SU-DHL-6 (cell line): Measurements from ENCODE around the gene SIL1.

Source experiments
- H2AFZ ChIP-seq: fragments of 200-600 bp; sonication (generic); 2 replicates; pipeline ENCODE4 v1.6.1; 2014; ENCODE audit warnings: low read depth, mild to moderate bottlenecking, moderate library complexity, mixed read lengths, antibody characterized with exemption, low read length; ENCODE audit not compliant: severe bottlenecking
- H3F3A ChIP-seq: fragments of 200-600 bp; shearing (Covaris generic); 2 replicates; pipeline ENCODE4 v1.6.0; 2016; ENCODE audit warnings: antibody characterized with exemption, mild to moderate bottlenecking; ENCODE audit not compliant: insufficient read depth
- H3K27ac ChIP-seq: fragments of 200-600 bp; sonication (generic); 2 replicates; pipeline ENCODE4 v1.5.1; 2016; ENCODE audit warnings: low read depth, mild to moderate bottlenecking, low read length, moderate library complexity, mixed read lengths
- H3K27me3 ChIP-seq: fragments of 200-600 bp; sonication (generic), shearing (Covaris generic); 2 replicates; pipeline ENCODE4 v1.6.0; 2014; ENCODE audit warnings: mild to moderate bottlenecking, low read length
- H3K36me3 ChIP-seq: fragments of 200-600 bp; sonication (generic); 2 replicates; pipeline ENCODE4 v1.6.1; 2014; ENCODE audit warnings: mild to moderate bottlenecking, low read length, mixed read lengths
- H3K4me2 ChIP-seq: fragments of 300-600, 200-600 bp; shearing (Covaris generic), sonication (generic); 2 replicates; pipeline ENCODE4 v1.6.0; 2014; ENCODE audit warnings: low read length, low read depth, mild to moderate bottlenecking; ENCODE audit not compliant: poor library complexity, severe bottlenecking
- H3K4me3 ChIP-seq: fragments of 200-600 bp; sonication (generic); 2 replicates; pipeline ENCODE4 v1.5.1; 2014; ENCODE audit warnings: antibody characterized with exemption, low read length, mild to moderate bottlenecking, mixed read lengths; ENCODE audit not compliant: insufficient read depth, poor library complexity, severe bottlenecking
- H3K79me2 ChIP-seq: fragments of 200-600 bp; sonication (generic); 2 replicates; pipeline ENCODE4 v1.6.1; 2014; ENCODE audit warnings: mild to moderate bottlenecking, low read length, moderate library complexity; ENCODE audit not compliant: insufficient read depth
- H3K9ac ChIP-seq: fragments of 200-600 bp; sonication (generic); 2 replicates; pipeline ENCODE4 v1.7.0; 2014; ENCODE audit warnings: mild to moderate bottlenecking, low read length
- H3K9me2 ChIP-seq: fragments of 200-600 bp; sonication (generic); replicated peaks from 2 replicates; pipeline ENCODE4 v1.6.1; 2014; ENCODE audit warnings: low read length; ENCODE audit not compliant: insufficient read depth
- H3K9me3 ChIP-seq: fragments of 200-600 bp; sonication (generic); 2 replicates; pipeline ENCODE4 v1.6.1; 2014; ENCODE audit warnings: low read length, mixed read lengths; ENCODE audit not compliant: insufficient read depth
- H4K20me1 ChIP-seq: fragments of 200-600 bp; sonication (generic); 2 replicates; pipeline ENCODE4 v1.6.1; 2014; ENCODE audit warnings: low read depth, mild to moderate bottlenecking, antibody characterized with exemption, low read length, moderate library complexity, mixed read lengths
- EZH2phosphoT487 ChIP-seq: fragments of 200-600 bp; sonication (generic), shearing (Covaris generic); conservative IDR thresholded peaks from 2 replicates; pipeline ENCODE4 v1.6.1; 2018; ENCODE audit warnings: mild to moderate bottlenecking, antibody characterized with exemption, low read length, moderate library complexity, mixed read lengths
- TF ChIP-seq, protein P1 (sequence below): fragments of 200-600 bp; sonication (generic); IDR thresholded peaks from one replicate; pipeline ENCODE4 v1.5.1; 2017; ENCODE audit warnings: antibody characterized with exemption, mild to moderate bottlenecking, low read length, moderate library complexity; ENCODE audit not compliant: insufficient read depth, poor library complexity, severe bottlenecking

SIL1 gene

DNA sequence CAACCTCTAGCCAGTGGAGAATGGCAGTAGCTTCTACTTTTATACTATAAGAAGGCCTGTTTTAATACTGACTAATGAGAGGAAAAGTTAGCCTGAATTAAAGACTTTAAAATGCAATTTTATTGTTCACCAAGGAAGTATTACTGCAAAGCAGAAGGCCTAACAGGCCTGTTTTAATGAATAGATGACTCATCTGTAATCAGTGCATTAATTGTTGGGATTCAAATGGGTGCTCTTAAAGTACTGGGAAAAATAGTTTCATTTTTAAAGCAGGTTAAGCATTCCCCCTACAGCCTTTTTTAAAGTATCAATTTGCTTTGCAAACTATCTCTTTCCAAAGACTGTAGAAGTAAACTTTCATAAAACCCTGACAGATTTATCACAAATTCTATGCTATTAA is 147.7 kb downstream of the SIL1 start:
- Histone ChIP-seq H2AFZ (no peak overlapping the region), H3K36me3 (no peaks in the 10 kb centered on the region), H3K9me2 (no peaks in the 10 kb centered on the region), H3K27me3 (no peaks in the 10 kb centered on the region), H3K4me3 (no peak overlapping the region), H3K4me2 (no peak overlapping the region), H4K20me1 (no peaks in the 10 kb centered on the region), H3K27ac (no peak overlapping the region), H3K79me2 (no peaks in the 10 kb centered on the region), H3K9me3 (no peaks in the 10 kb centered on the region), H3F3A (no peaks in the 10 kb centered on the region), H3K9ac (no peak overlapping the region)
- TF ChIP-seq, protein P1, sequence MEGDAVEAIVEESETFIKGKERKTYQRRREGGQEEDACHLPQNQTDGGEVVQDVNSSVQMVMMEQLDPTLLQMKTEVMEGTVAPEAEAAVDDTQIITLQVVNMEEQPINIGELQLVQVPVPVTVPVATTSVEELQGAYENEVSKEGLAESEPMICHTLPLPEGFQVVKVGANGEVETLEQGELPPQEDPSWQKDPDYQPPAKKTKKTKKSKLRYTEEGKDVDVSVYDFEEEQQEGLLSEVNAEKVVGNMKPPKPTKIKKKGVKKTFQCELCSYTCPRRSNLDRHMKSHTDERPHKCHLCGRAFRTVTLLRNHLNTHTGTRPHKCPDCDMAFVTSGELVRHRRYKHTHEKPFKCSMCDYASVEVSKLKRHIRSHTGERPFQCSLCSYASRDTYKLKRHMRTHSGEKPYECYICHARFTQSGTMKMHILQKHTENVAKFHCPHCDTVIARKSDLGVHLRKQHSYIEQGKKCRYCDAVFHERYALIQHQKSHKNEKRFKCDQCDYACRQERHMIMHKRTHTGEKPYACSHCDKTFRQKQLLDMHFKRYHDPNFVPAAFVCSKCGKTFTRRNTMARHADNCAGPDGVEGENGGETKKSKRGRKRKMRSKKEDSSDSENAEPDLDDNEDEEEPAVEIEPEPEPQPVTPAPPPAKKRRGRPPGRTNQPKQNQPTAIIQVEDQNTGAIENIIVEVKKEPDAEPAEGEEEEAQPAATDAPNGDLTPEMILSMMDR = no peak
- TF ChIP-seq EZH2phosphoT487 = no peak

DNA sequence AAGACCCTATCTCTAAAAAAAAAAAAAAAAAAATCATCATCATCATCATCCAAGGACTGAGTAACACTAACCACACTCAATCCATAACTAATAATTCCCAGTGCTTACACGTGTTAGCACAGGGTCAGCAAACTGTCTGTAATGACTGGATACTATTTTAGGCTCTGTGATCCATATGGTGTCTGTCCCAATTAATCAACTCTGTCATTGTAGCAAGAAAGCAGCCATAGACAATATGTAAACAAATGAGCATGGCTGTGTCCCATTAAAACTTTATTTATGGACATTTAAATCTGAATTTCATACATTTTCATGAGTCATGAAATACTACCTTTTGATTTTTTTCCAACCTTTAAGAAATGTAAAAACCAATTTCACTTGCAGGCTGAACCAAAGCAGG is 148.4 kb downstream of the SIL1 start:
- no peak overlapping the region for H3K9ac ChIP-seq
- no peak overlapping the region for H3K4me2 ChIP-seq
- no peaks in the 10 kb centered on the region for H3K9me2 ChIP-seq
- H4K20me1 ChIP-seq = no peaks in the 10 kb centered on the region
- H2AFZ ChIP-seq = no peak overlapping the region
- H3K27me3 ChIP-seq = no peaks in the 10 kb centered on the region
- no peaks in the 10 kb centered on the region for H3K9me3 ChIP-seq
- TF ChIP-seq, protein P1 = no peak
- TF ChIP-seq EZH2phosphoT487 = no peak
- no peak overlapping the region for H3K4me3 ChIP-seq
- no peaks in the 10 kb centered on the region for H3K79me2 ChIP-seq
- H3K27ac ChIP-seq = no peak overlapping the region
- H3K36me3 ChIP-seq = no peaks in the 10 kb centered on the region
- no peaks in the 10 kb centered on the region for H3F3A ChIP-seq

DNA sequence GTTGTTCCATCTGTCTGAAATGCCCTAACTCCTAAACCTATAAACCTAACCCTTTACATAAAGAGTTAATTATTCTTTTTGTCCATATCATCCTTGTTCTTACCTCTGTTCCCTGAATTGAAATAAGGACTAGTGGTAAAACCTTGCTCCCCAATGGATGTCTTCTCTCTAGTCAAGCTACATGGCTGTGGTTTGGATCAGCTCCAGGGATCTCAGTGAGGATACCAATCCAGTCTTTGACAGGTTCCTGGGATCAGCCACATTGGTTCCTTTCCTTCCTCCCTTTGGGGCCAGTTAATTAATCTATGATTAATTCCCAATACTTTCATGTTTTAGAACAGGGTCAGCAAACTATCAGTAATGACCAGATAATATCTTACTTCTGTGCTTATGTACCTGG is 151.6 kb downstream of the SIL1 start:
- H3K27ac ChIP-seq = no peak overlapping the region
- no peaks in the 10 kb centered on the region for H3K9me3 ChIP-seq
- no peak overlapping the region for H3K9ac ChIP-seq
- no peaks in the 10 kb centered on the region for H3K27me3 ChIP-seq
- no peaks in the 10 kb centered on the region for H3K9me2 ChIP-seq
- H3K36me3 ChIP-seq = no peaks in the 10 kb centered on the region
- H3F3A ChIP-seq = no peaks in the 10 kb centered on the region
- H3K4me3 ChIP-seq = no peak overlapping the region
- no peaks in the 10 kb centered on the region for H4K20me1 ChIP-seq
- H2AFZ ChIP-seq = no peak overlapping the region
- TF ChIP-seq, protein P1 = no peak
- no peak for TF ChIP-seq EZH2phosphoT487
- H3K79me2 ChIP-seq = no peaks in the 10 kb centered on the region
- H3K4me2 ChIP-seq = no peak overlapping the region
